ENCODE data around the gene FARSA.
"Not testable (repeated sequence)": the region's sequence is repeated elsewhere in the genome, so short reads cannot be mapped to it uniquely, and the experiment has no call there.

FARSA gene

GRCh38 chr19:12953799-12954611 is 20.5 kb upstream of the FARSA start:
- no peak for DNase-seq (ENCODE audit: low read depth, low spot score)

GRCh38 chr19:12953138-12953798 is 19.8 kb upstream of the FARSA start:
- no peak for DNase-seq (ENCODE audit: low read depth, low spot score)

- DNase-seq (ENCODE audit: low read depth, low spot score): no peak
Measured at GRCh38 chr19:12952488-12953137, 19.1 kb upstream of the FARSA start.

- not testable (repeated sequence) for DNase-seq (ENCODE audit: low read depth, low spot score)
Measured at GRCh38 chr19:12952050-12952449, 18.5 kb upstream of the FARSA start.

GRCh38 chr19:12949363-12950283 is 16.1 kb upstream of the FARSA start:
- no peak for DNase-seq (ENCODE audit: low read depth, low spot score)

- no peak for DNase-seq (ENCODE audit: low read depth, low spot score)
Measured at GRCh38 chr19:12948612-12949362, 15.3 kb upstream of the FARSA start.

- DNase-seq (ENCODE audit: low read depth, low spot score): no peak
Measured at GRCh38 chr19:12947702-12948611, 14.4 kb upstream of the FARSA start.

- DNase-seq (ENCODE audit: low read depth, low spot score): no peak
Measured at GRCh38 chr19:12946731-12947496, 13.4 kb upstream of the FARSA start.

- no peak for DNase-seq (ENCODE audit: low read depth, low spot score)
Measured at GRCh38 chr19:12946092-12946721, 12.7 kb upstream of the FARSA start.

GRCh38 chr19:12945479-12946091 is 12.1 kb upstream of the FARSA start, which contains the start of gene RAD23A:
Gene RAD23A, plus strand, starts transcription at chr19:12945862. Its CDS starts 87 bp downstream, at chr19:12945949.
- peak; percentile 89 for DNase-seq (ENCODE audit: low read depth, low spot score)

GRCh38 chr19:12944104-12944674 is 10.7 kb upstream of the FARSA start:
- no peak for DNase-seq (ENCODE audit: low read depth, low spot score)

- no peak for DNase-seq (ENCODE audit: low read depth, low spot score)
Measured at GRCh38 chr19:12943437-12944044, 10.0 kb upstream of the FARSA start.

- no peak for DNase-seq (ENCODE audit: low read depth, low spot score)
Measured at GRCh38 chr19:12940897-12941296, 7.4 kb upstream of the FARSA start.

GRCh38 chr19:12939975-12940423 is 6.5 kb upstream of the FARSA start:
- DNase-seq (ENCODE audit: low read depth, low spot score): no peak

- no peak for DNase-seq (ENCODE audit: low read depth, low spot score)
Measured at GRCh38 chr19:12938779-12939601, 5.5 kb upstream of the FARSA start.

All from iPS DF 19.7 (cell line).